NCI-H187 (cell line): ENCODE results near the gene TSPAN2.

Experiments
- DNase-seq, 2 experiments: peaks; one replicate each; lab custom pipeline; 2025; lab: John Stamatoyannopoulos, UW

TSPAN2 gene

GRCh38 chr1:115074839-115075534, 14.3 kb downstream of the TSPAN2 start:
- DNase-seq, result no peak

GRCh38 chr1:115073298-115074087, 15.8 kb downstream of the TSPAN2 start:
- no peak for DNase-seq

- DNase-seq, result no peak
Observed at GRCh38 chr1:115071012-115071664, 18.2 kb downstream of the TSPAN2 start.

GRCh38 chr1:115069659-115070308, 19.5 kb downstream of the TSPAN2 start:
- no peak for DNase-seq

- DNase-seq, result no peak
Observed at GRCh38 chr1:115068826-115069585, 20.3 kb downstream of the TSPAN2 start.

GRCh38 chr1:115067161-115067859, 22.0 kb downstream of the TSPAN2 start:
- DNase-seq, result no peak

GRCh38 chr1:115065021-115065420, 24.3 kb downstream of the TSPAN2 start:
- no peak for DNase-seq

GRCh38 chr1:115064461-115064860, 24.8 kb downstream of the TSPAN2 start:
- no peak for DNase-seq

GRCh38 chr1:115063228-115063901, 25.9 kb downstream of the TSPAN2 start:
- no peak for DNase-seq

GRCh38 chr1:115062542-115063004, 26.7 kb downstream of the TSPAN2 start:
- no peak for DNase-seq

- no peak for DNase-seq
Observed at GRCh38 chr1:115060501-115060900, 28.8 kb downstream of the TSPAN2 start.

- no peak for DNase-seq
Observed at GRCh38 chr1:115059316-115059715, 30.0 kb downstream of the TSPAN2 start.

GRCh38 chr1:115057661-115058254, 31.5 kb downstream of the TSPAN2 start:
- DNase-seq, result no peak

GRCh38 chr1:115056395-115056798, 32.9 kb downstream of the TSPAN2 start:
- no peak for DNase-seq

GRCh38 chr1:115052454-115053083, 36.7 kb downstream of the TSPAN2 start:
- DNase-seq, result peak in 1 of 2 experiments; percentile 22

- DNase-seq, result no peak
Observed at GRCh38 chr1:115051850-115052249, 37.5 kb downstream of the TSPAN2 start.

- DNase-seq, result no peak
Observed at GRCh38 chr1:115046751-115047150, 42.6 kb downstream of the TSPAN2 start.

GRCh38 chr1:115041654-115042053, 47.6 kb downstream of the TSPAN2 start:
- no peak for DNase-seq

GRCh38 chr1:115040501-115040900, 48.8 kb downstream of the TSPAN2 start:
- no peak for DNase-seq
